Measurements from ENCODE around the gene TBX10.
"Not testable (repeated sequence)": the region's sequence is repeated elsewhere in the genome, so short reads cannot be mapped to it uniquely, and the experiment has no call there.

The TBX10 gene

GRCh38 chr11:67644472-67645418, 5.2 kb upstream of the TBX10 start:
- DNase-seq = no peak

GRCh38 chr11:67644042-67644441, 4.5 kb upstream of the TBX10 start:
- DNase-seq = no peak

- no peak for DNase-seq
These were observed 2.9 kb upstream of the TBX10 start for GRCh38 chr11:67642173-67643120.

GRCh38 chr11:67641338-67642172, 2.0 kb upstream of the TBX10 start:
- DNase-seq = no peak

- no peak for DNase-seq
These were observed 1.3 kb upstream of the TBX10 start for GRCh38 chr11:67640758-67641337.

GRCh38 chr11:67640021-67640757, 626 bp upstream of the TBX10 start:
- peak; percentile 52 for DNase-seq

- no peak for DNase-seq
These were observed 777 bp downstream of the TBX10 start for GRCh38 chr11:67638535-67639437.

GRCh38 chr11:67637441-67637840, 2.1 kb downstream of the TBX10 start:
- not testable (repeated sequence) for DNase-seq

GRCh38 chr11:67636962-67637361, 2.6 kb downstream of the TBX10 start:
- DNase-seq = no peak

GRCh38 chr11:67635231-67635521, 4.4 kb downstream of the TBX10 start:
- DNase-seq = no peak

- DNase-seq = no peak
These were observed 5.0 kb downstream of the TBX10 start for GRCh38 chr11:67634366-67635230.

GRCh38 chr11:67633758-67634365, 5.7 kb downstream of the TBX10 start:
- DNase-seq = no peak

- DNase-seq = no peak
These were observed 6.4 kb downstream of the TBX10 start for GRCh38 chr11:67632982-67633755.

- no peak for DNase-seq
These were observed 7.2 kb downstream of the TBX10 start for GRCh38 chr11:67632175-67632981.

GRCh38 chr11:67631853-67632174, 7.7 kb downstream of the TBX10 start:
- no peak for DNase-seq

GRCh38 chr11:67631411-67631810, 8.2 kb downstream of the TBX10 start:
- DNase-seq = no peak

GRCh38 chr11:67630943-67631331, 8.6 kb downstream of the TBX10 start:
- no peak for DNase-seq
